GM12878 (cell line): ENCODE measurements around the gene CLASRP. TPM values are rescaled to one million over a fixed set of nuclear protein-coding genes. Genes with fewer than 3 reads are reported as not detected.
A peak's percentile ranks its signal among the peaks of the same experiment; 100 is the strongest.

Source experiments
- ATAC-seq: fragments of 200-7000 bp; cut with Tn5 transposase; 3 replicates; pipeline ENCODE4 v1.9.1; 2020; ENCODE audit warnings: mild to moderate bottlenecking, moderate library complexity
- BruUV-seq: library from RNA; stranded (reverse); fragments of 400-500 nt; replicated peaks from 2 replicates; lab custom pipeline; 2021; lab: Mats Ljungman, UMichigan
- CTCF ChIA-PET: fragments of 300-600 bp; sonication (Branson Sonifier 250); formaldehyde crosslinking; extraction: SDS; loops from one replicate; lab custom pipeline; 2021; ENCODE audit warnings: inconsistent platforms; lab: Yijun Ruan, JAX
- POLR2A ChIA-PET: fragments of 350-600 bp; formaldehyde crosslinking; extraction: SDS; loops from one replicate; lab custom pipeline; 2021; ENCODE audit warnings: inconsistent platforms; lab: Charles Lee
- RAD21 ChIA-PET: fragments of 300-600 bp; sonication (Branson Sonifier 250); formaldehyde crosslinking; loops from one replicate; lab custom pipeline; 2023; ENCODE audit warnings: antibody characterized with exemption; ENCODE audit not compliant: unreplicated experiment; lab: Charles Lee
- SMC1A ChIA-PET: fragments of 300-600 bp; sonication (Branson Sonifier 250); formaldehyde crosslinking; loops from one replicate; lab custom pipeline; 2023; ENCODE audit not compliant: unreplicated experiment, uncharacterized antibody; lab: Charles Lee
- DNase-seq: peaks from one replicate; pipeline ENCODE4 v3.0.0-alpha.2; 2011; ENCODE audit warnings: low read depth, low spot score
- FAIRE-seq: peaks from 3 replicates; lab custom pipeline; 2011; peaks lifted over from hg19 to GRCh38; lab: Jason Lieb, UNC
- H2AFZ ChIP-seq: 2 replicates; pipeline ENCODE4 v1.6.0; 2011; ENCODE audit warnings: low read depth, low read length, control low read depth; ENCODE audit not compliant: control insufficient read depth
- H3K27ac ChIP-seq: 2 replicates; pipeline ENCODE4 v1.5.1; 2011; ENCODE audit warnings: control low read depth; ENCODE audit not compliant: control insufficient read depth, insufficient read depth
- H3K27me3 ChIP-seq, 2 experiments: replicated peaks in 1 of 2; 2 replicates each; pipeline versions ENCODE4 v1.6.0 to v1.6.1; 2011; ENCODE audit warnings: low read length in 1 of 2; ENCODE audit not compliant: control insufficient read depth in 2 of 2, insufficient read depth in 2 of 2
- H3K36me3 ChIP-seq, 2 experiments: 2 replicates each; pipeline ENCODE4 v1.5.1; 2011; ENCODE audit warnings: low read length in 1 of 2; ENCODE audit not compliant: control insufficient read depth in 2 of 2, insufficient read depth in 2 of 2
- H3K4me1 ChIP-seq: 2 replicates; pipeline ENCODE4 v1.6.1; 2011; ENCODE audit warnings: mild to moderate bottlenecking, low read length, moderate library complexity, mixed read lengths; ENCODE audit not compliant: control insufficient read depth, insufficient read depth
- H3K4me2 ChIP-seq: 2 replicates; pipeline ENCODE4 v1.6.0; 2011; ENCODE audit warnings: control low read depth; ENCODE audit not compliant: control insufficient read depth, insufficient read depth
- H3K4me3 ChIP-seq: fragments of 200-600 bp; sonication (generic); 2 replicates; pipeline ENCODE4 v1.5.1; 2016
- H3K79me2 ChIP-seq: 2 replicates; pipeline ENCODE4 v1.6.0; 2011; ENCODE audit warnings: low read length; ENCODE audit not compliant: control insufficient read depth, insufficient read depth
- H3K9ac ChIP-seq: 2 replicates; pipeline ENCODE4 v1.8.0; 2011; ENCODE audit warnings: low read length, control low read depth, mixed read lengths; ENCODE audit not compliant: control insufficient read depth, insufficient read depth
- H3K9me3 ChIP-seq: replicated peaks from 3 replicates; pipeline ENCODE4 v1.5.1; 2011; ENCODE audit warnings: mild to moderate bottlenecking, low read length; ENCODE audit not compliant: control insufficient read depth, insufficient read depth
- H4K20me1 ChIP-seq: 2 replicates; pipeline ENCODE4 v1.6.0; 2011; ENCODE audit not compliant: control insufficient read depth, insufficient read depth
- CBX3 ChIP-seq: fragments of 200-600 bp; sonication (generic); IDR thresholded peaks from 2 replicates; pipeline ENCODE4 v1.6.1; 2016; ENCODE audit warnings: low read depth, borderline replicate concordance
- ELK1 ChIP-seq: IDR thresholded peaks from 2 replicates; pipeline ENCODE4 v1.6.1; 2012; ENCODE audit warnings: low read depth, low read length, improper control_type of control experiment
- GABPA ChIP-seq: IDR thresholded peaks from 2 replicates; pipeline ENCODE4 v1.6.1; 2014; ENCODE audit warnings: antibody characterized with exemption, low read depth, mild to moderate bottlenecking, inconsistent platforms
- GATAD2B ChIP-seq: fragments of 450-650 bp; conservative IDR thresholded peaks from 2 replicates; pipeline ENCODE4 v1.6.1; 2017; ENCODE audit warnings: low read depth, mild to moderate bottlenecking, moderate library complexity
- IKZF2 ChIP-seq, 2 experiments: fragments of 450-650 bp; IDR thresholded peaks; 2 replicates each; pipeline ENCODE4 v1.6.1; 2017; ENCODE audit warnings: mild to moderate bottlenecking in 2 of 2, moderate library complexity in 2 of 2
- NFXL1 ChIP-seq: fragments of 450-650 bp; IDR thresholded peaks from 2 replicates; pipeline ENCODE4 v1.6.1; 2017; ENCODE audit warnings: antibody characterized with exemption, mild to moderate bottlenecking, borderline replicate concordance
- POLR2A ChIP-seq: IDR thresholded peaks from 2 replicates; pipeline ENCODE4 v1.6.1; 2011; ENCODE audit warnings: low read depth, mild to moderate bottlenecking, low read length
- RFX5 ChIP-seq: IDR thresholded peaks from 2 replicates; pipeline ENCODE4 v1.6.1; 2011; ENCODE audit warnings: low read depth, low read length, improper control_type of control experiment
- TBL1XR1 ChIP-seq: IDR thresholded peaks from 2 replicates; pipeline ENCODE4 v1.6.1; 2012; ENCODE audit warnings: low read depth, low read length, improper control_type of control experiment
- WGBS: methylation state at CpG from one replicate; pipeline ENCODE4 v1.1.6; 2016; ENCODE audit warnings: low lambda C conversion rate; ENCODE audit not compliant: insufficient replicate concordance, insufficient coverage; ENCODE audit errors: missing lambda C conversion rate; 5-methylcytosine and 5-hydroxymethylcytosine counted together
- in situ Hi-C: fragments of 300-500 bp; cut with MboI; formaldehyde crosslinking; loops from 9 replicates; pipeline ENCODE4 v1.14.3; 2018; ENCODE audit warnings: mixed read lengths
- intact Hi-C: fragments of 100-400 bp; cut with micrococcal nuclease; formaldehyde crosslinking; loops from one replicate; pipeline ENCODE4 v1.14.2; 2022; ENCODE audit not compliant: unreplicated experiment
- polyA plus RNA-seq, 11 experiments: library from polyadenylated mRNA; depleted of rRNA in 4 of 11; unstranded in 6 of 11; stranded (reverse) in 5 of 11; fragments of >200 nt; fragmentation: Nextera tagmentation in 4 of 11; fragmentation: Illumina TruSeq in 1 of 11; extraction: Ambion mirVana in 4 of 11; extraction: Trizol in 1 of 11; gene quantifications; 1 replicate in 1 of 11; 2 replicates in 10 of 11; pipeline versions ENCODE4 v1.2.1 to v1.2.3, GENCODE V29; 2011 to 2016; ENCODE audit warnings: inconsistent platforms in 2 of 11, missing spikeins in 2 of 11, low read depth in 1 of 11
- total RNA-seq, 4 experiments: library from RNA; depleted of rRNA in 3 of 4; stranded (reverse); fragments of >200 nt in 3 of 4; fragmentation: Illumina TruSeq in 1 of 4; extraction: Trizol in 1 of 4; gene quantifications; 2 replicates each; pipeline versions ENCODE4 v1.2.1 to v1.2.3, GENCODE V29; 2013 to 2021
- TF ChIP-seq, protein P1 (sequence below): fragments of 450-650 bp; IDR thresholded peaks from 2 replicates; pipeline ENCODE4 v1.6.1; 2017; ENCODE audit warnings: mild to moderate bottlenecking, moderate library complexity
- TF ChIP-seq, protein P2 (sequence below), 3 experiments: IDR thresholded peaks in 2 of 3; conservative IDR thresholded peaks in 1 of 3; 2 replicates each; pipeline ENCODE4 v1.5.1; 2011; ENCODE audit warnings: low read depth in 3 of 3, low read length in 3 of 3, mild to moderate bottlenecking in 3 of 3, control low read depth in 2 of 3, moderate library complexity in 2 of 3, inconsistent platforms in 1 of 3, mixed read lengths in 1 of 3; ENCODE audit not compliant: control insufficient read depth in 2 of 3, insufficient read depth in 1 of 3; ENCODE audit errors: extremely low read depth in 1 of 3

The CLASRP gene
- total and polyA plus RNA-seq, 10 of the 15 experiments (the other 5 are each of a cell fraction or from before 2014, with no cell fraction given): 0.68 to 75.8 (median 30.2) TPM

- Histone ChIP-seq H3K4me3 (no peak overlapping the region), H3K27ac (no peak overlapping the region), H4K20me1 (no peaks in the 10 kb centered on the region), H3K9me3 (no peaks in the 10 kb centered on the region), H3K36me3 (peaks cover 3 to 8% of the 10 kb centered on the region in 2 experiments; a peak in 3 of 4 replicates), H3K27me3 (no peaks in the 10 kb centered on the region), H2AFZ (no peak overlapping the region), H3K4me1 (peaks cover 8% of the 10 kb centered on the region), H3K4me2 (no peak overlapping the region), H3K79me2 (no peaks in the 10 kb centered on the region), H3K9ac (no peak overlapping the region)
- DNase-seq (no peak), FAIRE-seq (no peak), ATAC-seq (no peak)
- ChIA-PET RAD21 (no interaction called here), POLR2A (no interaction called here), SMC1A (interaction anchor here (0.8 kb wide), 1 partner anchor 23 kb away, joined by 3 read pairs; no protein-coding TSS in a partner anchor), CTCF (no interaction called here)
- 97% methylated on average over 14 of the region's 14 CpGs for WGBS
- TF ChIP-seq, protein P1, sequence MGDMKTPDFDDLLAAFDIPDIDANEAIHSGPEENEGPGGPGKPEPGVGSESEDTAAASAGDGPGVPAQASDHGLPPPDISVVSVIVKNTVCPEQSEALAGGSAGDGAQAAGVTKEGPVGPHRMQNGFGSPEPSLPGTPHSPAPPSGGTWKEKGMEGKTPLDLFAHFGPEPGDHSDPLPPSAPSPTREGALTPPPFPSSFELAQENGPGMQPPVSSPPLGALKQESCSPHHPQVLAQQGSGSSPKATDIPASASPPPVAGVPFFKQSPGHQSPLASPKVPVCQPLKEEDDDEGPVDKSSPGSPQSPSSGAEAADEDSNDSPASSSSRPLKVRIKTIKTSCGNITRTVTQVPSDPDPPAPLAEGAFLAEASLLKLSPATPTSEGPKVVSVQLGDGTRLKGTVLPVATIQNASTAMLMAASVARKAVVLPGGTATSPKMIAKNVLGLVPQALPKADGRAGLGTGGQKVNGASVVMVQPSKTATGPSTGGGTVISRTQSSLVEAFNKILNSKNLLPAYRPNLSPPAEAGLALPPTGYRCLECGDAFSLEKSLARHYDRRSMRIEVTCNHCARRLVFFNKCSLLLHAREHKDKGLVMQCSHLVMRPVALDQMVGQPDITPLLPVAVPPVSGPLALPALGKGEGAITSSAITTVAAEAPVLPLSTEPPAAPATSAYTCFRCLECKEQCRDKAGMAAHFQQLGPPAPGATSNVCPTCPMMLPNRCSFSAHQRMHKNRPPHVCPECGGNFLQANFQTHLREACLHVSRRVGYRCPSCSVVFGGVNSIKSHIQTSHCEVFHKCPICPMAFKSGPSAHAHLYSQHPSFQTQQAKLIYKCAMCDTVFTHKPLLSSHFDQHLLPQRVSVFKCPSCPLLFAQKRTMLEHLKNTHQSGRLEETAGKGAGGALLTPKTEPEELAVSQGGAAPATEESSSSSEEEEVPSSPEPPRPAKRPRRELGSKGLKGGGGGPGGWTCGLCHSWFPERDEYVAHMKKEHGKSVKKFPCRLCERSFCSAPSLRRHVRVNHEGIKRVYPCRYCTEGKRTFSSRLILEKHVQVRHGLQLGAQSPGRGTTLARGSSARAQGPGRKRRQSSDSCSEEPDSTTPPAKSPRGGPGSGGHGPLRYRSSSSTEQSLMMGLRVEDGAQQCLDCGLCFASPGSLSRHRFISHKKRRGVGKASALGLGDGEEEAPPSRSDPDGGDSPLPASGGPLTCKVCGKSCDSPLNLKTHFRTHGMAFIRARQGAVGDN: no peak
- TF ChIP-seq POLR2A: peak; percentile 46; the same call in 1 of the 2 replicates
- intact Hi-C loops (no loop called here), in situ Hi-C loops (no loop called here)
- no TSS peak for BruUV-seq
Observed at GRCh38 chr19:45021971-45022370, 16.9 kb upstream of the CLASRP start.

- 82% methylated on average over 4 of the region's 4 CpGs for WGBS
- H3K9me3 ChIP-seq: no peaks in the 10 kb centered on the region
- intact Hi-C loops (no loop called here), in situ Hi-C loops (no loop called here)
- no peak overlapping the region for H3K27ac ChIP-seq
- POLR2A ChIA-PET: no interaction called here
- H3K36me3 ChIP-seq: peaks cover 3 to 8% of the 10 kb centered on the region in 2 experiments; a peak in 3 of 4 replicates
- no TSS peak for BruUV-seq
- no peaks in the 10 kb centered on the region for H3K79me2 ChIP-seq
- H3K27me3 ChIP-seq: no peaks in the 10 kb centered on the region
- H2AFZ ChIP-seq: no peak overlapping the region
- no peaks in the 10 kb centered on the region for H4K20me1 ChIP-seq
- H3K9ac ChIP-seq: no peak overlapping the region
- no peaks in the 10 kb centered on the region for H3K4me1 ChIP-seq
- RAD21 ChIA-PET: no interaction called here
- FAIRE-seq (no peak), ATAC-seq (no peak), DNase-seq (no peak)
- no peak overlapping the region for H3K4me2 ChIP-seq
- TF ChIP-seq TBL1XR1 (no peak), ELK1 (no peak), RFX5 (no peak), IKZF2 (IDR thresholded peaks at IDR 0.05) (no peak), GATAD2B (no peak), NFXL1 (no peak), CBX3 (no peak), GABPA (no peak)
- TF ChIP-seq, protein P2, sequence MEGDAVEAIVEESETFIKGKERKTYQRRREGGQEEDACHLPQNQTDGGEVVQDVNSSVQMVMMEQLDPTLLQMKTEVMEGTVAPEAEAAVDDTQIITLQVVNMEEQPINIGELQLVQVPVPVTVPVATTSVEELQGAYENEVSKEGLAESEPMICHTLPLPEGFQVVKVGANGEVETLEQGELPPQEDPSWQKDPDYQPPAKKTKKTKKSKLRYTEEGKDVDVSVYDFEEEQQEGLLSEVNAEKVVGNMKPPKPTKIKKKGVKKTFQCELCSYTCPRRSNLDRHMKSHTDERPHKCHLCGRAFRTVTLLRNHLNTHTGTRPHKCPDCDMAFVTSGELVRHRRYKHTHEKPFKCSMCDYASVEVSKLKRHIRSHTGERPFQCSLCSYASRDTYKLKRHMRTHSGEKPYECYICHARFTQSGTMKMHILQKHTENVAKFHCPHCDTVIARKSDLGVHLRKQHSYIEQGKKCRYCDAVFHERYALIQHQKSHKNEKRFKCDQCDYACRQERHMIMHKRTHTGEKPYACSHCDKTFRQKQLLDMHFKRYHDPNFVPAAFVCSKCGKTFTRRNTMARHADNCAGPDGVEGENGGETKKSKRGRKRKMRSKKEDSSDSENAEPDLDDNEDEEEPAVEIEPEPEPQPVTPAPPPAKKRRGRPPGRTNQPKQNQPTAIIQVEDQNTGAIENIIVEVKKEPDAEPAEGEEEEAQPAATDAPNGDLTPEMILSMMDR (IDR thresholded peaks at IDR 0.05 in 2 of 3, conservative IDR thresholded peaks at IDR 0.05 in 1 of 3; ENCODE audit: control insufficient read depth in 2 of 3, extremely low read depth in 1 of 3, insufficient read depth in 1 of 3, low read depth in 3 of 3, low read length in 3 of 3): no peak
- H3K4me3 ChIP-seq: no peak overlapping the region
- SMC1A ChIA-PET: interaction anchor here (0.6 kb wide), 1 partner anchor 23 kb away, joined by 3 read pairs; no protein-coding TSS in a partner anchor
- CTCF ChIA-PET: no interaction called here
Observed at GRCh38 chr19:45023048-45023447, 15.8 kb upstream of the CLASRP start.
